T-helper 1 cell treated with Interleukin-12 subunit alpha and Interleukin-12 subunit beta and Interleukin-4 antibody, amounts not matched to agents 30 ng/mL and 1 ng/mL, for 36 hours (primary cell): ENCODE measurements around the gene NEUROD2. TPM values are rescaled to one million over a fixed set of nuclear protein-coding genes. Genes with fewer than 3 reads are reported as not detected.

Experiments used
- intact Hi-C: fragments of 100-400 bp; cut with micrococcal nuclease; formaldehyde crosslinking; loops from one replicate; pipeline ENCODE4 v1.15.1; 2024
- total RNA-seq: library from RNA; stranded (reverse); gene quantifications from 2 replicates; pipeline ENCODE4 v1.2.3, GENCODE V29; 2022

NEUROD2 gene
- total RNA-seq, result not detected in 2 replicates

DNA sequence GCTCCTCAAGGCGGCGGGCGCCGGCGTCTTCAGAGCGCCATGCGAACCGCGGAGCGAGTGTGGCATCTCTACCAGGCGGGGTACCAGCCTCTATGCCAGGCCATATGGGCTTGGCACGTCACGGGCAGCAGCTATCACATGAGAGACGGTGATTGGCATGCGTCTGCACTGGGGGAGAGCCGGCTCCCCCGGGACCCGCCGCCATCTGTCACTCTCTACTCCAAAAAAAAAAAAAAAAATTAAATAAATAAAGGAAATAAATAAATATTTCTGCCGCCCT is at the start of gene NEUROD2:
Gene NEUROD2, minus strand, starts transcription at position 70 of the 280 bp plus-strand sequence. CDS start 1,321 bp downstream, outside the sequence.
- intact Hi-C loops, result loop anchor here (10.0 kb wide), 1 partner anchor 1863 kb away; the partner anchor contains the start of gene HNF1B

DNA sequence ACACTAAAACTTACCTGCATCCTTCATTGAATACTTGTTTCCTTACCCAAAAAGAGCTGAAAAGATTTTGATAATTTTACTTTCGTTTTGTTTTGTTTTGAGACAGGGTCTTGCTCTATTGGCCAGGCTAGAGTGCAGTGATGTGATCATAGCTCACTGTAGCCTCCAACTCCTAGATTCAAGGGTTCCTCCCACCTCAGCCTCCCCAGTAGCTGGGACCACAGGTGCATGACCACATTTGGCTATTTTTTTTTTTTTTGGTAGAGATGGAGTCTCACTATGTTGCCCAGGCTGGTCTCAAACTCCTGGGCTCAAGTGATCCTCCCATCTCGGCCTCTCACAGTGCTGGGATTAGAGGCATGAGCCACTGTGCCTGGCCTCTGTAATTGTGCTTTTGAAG is 47.4 kb upstream of the NEUROD2 start:
- intact Hi-C loops, result no loop called here

GRCh38 chr17:39653662-39654331 is 46.1 kb upstream of the NEUROD2 start:
- intact Hi-C loops, result loop anchor here (1.0 kb wide), 1 partner anchor 31 kb away; no protein-coding TSS in a partner anchor

- intact Hi-C loops, result no loop called here
These were observed 45.6 kb upstream of the NEUROD2 start for GRCh38 chr17:39653316-39653661.

- intact Hi-C loops, result no loop called here
These were observed 45.0 kb upstream of the NEUROD2 start for GRCh38 chr17:39652587-39653315.

- intact Hi-C loops, result no loop called here
These were observed 44.3 kb upstream of the NEUROD2 start for GRCh38 chr17:39651923-39652586.

DNA sequence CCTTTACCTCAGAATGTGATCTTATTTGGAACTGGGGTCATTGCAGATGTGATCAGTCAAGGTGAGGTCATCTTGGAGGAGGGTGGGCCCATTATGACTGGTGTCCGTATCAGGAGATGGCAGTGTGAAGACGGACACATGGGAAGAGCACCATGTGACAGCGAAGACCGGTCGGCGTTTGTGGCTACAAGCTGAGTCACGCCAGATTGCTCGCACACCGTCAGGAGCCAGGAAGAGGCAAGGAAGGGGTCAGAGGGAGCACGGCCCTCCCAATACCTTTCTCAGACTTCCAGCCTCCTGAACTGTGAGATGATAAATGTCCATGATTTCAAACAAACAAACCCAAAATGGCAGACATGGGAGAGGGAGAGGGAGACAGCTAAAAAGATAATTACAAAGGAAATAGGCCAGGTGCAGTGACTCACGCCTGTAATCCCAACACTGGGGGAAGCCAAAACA is 42.4 kb upstream of the NEUROD2 start:
- intact Hi-C loops, result no loop called here

DNA sequence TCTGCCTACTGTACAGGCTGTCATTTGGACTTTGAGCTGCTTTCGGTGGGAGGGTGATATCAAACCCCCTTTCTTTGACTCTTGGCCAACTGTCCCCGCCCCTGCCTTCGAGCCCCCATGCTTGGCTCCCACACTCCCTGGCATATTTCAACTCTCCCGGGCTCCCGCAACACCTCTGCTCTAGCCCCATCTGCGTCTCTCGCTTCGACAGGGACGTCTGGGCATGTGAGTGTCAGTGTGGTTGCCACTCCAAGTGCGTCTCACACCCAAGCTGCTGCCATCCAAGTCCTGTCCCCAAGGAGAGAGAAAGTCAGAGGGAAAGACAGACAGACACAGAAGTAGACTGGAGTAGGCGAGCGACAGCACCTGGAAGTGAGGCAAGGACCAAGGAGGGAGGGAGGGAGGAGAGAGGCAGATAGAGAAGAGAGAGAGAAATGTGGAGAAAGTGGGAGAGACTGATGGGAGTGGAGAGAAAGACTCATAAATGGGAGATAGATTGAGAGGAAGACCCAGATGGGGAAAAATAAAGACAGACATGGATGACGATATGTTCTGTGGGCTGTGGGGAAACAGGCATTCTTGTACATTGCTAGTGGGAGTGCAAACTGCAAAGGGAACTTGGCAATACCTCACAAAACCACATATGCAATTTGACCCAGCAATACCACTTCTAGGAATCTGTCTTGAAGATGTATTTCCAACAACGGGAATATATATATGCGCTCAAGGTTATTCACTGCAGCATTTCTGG is 41.1 kb upstream of the NEUROD2 start:
- intact Hi-C loops, result no loop called here

- intact Hi-C loops, result no loop called here
These were observed 39.5 kb upstream of the NEUROD2 start for GRCh38 chr17:39647256-39647655.

DNA sequence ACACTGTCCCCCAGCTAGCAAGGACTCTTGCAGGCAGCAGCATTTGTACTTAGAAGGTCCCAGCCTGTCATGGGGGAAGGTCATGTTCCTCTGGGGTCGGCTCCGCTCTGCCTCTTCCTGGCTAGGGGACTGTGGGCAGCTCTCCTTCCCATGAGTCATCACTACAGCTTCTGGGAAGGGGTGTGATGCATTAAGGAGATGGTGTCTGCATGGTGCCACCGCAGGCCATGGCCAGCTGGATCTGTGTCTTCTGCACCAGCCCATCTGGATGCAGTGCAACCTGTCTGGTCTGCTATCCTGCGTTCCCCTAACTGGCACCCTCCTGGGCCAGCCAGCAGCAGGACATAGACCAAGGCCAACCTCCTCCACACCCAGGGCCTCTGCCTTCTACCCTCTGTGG is 35.6 kb upstream of the NEUROD2 start:
- intact Hi-C loops, result no loop called here

DNA sequence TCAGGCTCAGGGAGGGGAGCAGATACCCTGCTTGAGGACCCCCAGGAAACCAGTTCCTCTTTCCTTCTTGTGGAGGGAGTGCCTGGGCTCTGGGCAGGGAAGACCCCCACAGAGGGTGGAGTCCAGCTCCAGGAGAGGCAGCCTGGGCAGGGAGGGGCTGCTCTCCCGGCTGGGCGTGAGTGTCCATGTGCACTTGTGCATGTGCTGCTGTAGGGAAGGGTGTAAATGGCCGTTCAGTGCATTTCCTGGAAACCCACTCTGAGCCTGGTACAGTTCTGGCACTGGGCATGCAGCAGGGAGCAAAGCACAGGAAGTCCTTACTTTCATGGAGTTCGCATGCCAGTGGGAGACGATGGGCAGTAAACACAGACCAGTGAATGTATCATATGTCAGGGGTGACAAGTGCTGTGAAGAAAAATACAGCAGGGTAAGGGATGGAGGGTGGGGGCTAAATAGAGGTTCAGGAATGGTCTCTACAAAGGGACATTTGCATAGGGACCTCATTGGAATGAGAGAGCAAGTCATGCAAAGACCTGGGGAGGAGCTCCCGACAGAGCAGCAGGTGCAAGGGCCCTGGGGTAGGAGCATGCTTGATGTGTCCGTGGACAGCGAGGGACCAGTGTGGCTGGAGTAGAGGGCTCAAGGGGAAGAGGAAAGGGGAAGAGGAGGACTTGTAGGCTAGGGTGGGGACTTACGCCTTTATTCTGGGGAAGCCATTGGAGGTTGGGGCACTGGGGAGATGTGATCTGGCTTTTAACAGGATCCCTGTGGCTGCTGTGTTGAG is 34.8 kb upstream of the NEUROD2 start:
- intact Hi-C loops, result no loop called here

- intact Hi-C loops, result no loop called here
These were observed 34.2 kb upstream of the NEUROD2 start for GRCh38 chr17:39641883-39642282.

GRCh38 chr17:39641097-39641496 is 33.4 kb upstream of the NEUROD2 start:
- intact Hi-C loops, result no loop called here

- intact Hi-C loops, result no loop called here
These were observed 32.9 kb upstream of the NEUROD2 start for GRCh38 chr17:39640591-39641031.

DNA sequence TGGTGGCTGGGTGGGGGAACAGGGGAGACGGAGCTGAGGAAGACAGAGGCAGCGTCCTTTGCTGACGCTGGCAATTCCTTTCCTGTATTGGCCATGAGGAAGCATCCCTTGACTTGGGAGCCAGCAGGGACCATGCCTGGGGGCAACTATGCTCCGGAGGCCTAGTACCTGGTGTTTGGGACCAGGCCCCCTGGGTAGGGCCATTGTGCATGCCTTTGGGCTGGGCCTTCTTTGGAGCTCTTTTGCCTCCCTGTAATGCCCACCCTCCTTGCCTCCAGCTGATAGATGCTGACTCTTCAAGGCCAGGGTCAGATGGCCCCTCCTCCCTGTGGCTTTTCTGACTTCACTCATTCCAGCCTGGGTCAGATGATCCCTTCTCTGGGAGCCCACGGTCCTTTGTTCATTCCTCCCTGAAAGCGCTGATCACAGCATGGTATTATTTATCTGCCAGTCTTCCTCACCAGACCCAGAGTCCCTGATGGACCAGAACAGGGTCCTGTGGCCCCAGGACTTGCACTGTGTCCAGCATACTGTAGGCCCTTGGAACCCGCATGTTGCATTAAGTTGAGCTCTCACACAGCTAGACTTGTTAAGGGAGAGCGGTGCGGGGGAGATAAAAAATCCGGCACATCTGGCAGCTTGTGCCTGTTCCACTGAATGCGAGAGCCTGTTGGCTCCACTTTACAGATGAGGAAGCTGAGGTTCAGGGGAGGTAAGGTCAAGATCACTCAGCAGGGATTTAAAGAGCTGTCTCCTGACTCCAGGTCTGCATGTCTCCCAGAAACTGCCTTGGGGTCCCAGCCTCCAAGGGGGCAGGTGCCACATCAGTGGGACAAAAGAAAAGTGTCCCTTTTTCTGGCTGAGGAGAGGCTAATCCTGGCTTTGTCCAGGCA is 32.1 kb upstream of the NEUROD2 start:
- intact Hi-C loops, result no loop called here

DNA sequence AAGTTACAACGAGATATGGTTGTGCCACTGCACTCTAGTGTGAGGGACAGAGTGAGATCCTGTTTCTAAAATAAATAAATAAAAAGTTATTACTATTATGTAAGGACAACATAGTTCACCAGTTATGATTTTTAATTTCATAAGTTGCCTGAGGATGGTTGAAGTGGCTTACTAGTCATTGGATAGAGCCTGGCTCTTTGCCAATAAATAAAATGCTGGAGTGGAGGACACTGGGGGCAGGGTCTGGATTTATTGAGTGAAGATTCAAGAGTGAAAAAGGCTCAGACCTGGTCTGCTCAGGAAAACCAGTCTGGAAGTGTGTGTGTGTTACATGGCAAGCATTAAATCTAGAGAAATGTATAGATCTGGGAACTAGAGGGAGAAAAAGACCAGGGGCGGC is 31.3 kb upstream of the NEUROD2 start:
- intact Hi-C loops, result no loop called here

GRCh38 chr17:39638317-39638716 is 30.6 kb upstream of the NEUROD2 start:
- intact Hi-C loops, result no loop called here

DNA sequence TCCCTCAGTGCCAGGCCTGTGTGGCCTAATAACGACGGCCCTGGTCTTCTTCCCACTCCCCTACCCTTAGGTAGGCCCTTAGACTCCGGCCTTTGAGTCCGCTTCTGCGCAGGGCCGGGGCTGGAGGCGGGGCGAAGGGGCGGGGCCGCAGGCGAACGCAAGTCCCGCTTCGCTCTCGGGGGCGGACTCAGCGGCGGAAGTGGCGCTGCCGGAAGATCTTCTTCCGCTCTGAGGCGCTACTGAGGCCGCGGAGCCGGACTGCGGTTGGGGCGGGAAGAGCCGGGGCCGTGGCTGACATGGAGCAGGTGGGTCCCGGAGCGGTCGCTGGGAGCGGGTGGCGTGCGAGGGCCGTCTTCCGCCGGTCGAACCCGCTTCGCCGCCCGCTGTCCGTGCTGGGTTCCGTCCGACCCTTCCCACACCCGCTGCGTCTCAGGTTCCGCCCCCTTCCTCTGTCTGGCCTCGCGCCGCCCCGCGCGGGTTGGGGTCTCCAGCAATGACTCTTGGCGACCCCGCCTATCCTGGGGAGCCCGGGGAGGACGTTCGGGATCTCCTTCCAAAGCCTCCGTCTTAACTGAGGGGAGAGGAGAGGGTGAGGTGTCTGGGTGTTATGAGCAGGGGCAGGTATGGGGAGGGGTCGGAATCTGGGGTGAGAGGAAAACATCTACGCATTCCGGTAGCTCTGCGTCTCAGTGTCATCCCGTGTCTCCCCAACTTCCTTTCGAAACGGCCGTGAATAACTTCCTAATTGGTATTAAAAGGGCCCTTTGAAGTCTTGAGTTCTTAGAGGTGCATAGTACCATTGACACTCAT is 29.4 kb upstream of the NEUROD2 start, which contains the start of gene STARD3:
Gene STARD3, plus strand, starts transcription at position 218 of the 810 bp plus-strand sequence. CDS start 16,388 bp downstream, outside the sequence.
- intact Hi-C loops, result loop anchor here (1.0 kb wide), 8 partner anchors 51 to 343 kb away; partner anchors contain the start of genes CDK12, IKZF3, LRRC3C and MIEN1

DNA sequence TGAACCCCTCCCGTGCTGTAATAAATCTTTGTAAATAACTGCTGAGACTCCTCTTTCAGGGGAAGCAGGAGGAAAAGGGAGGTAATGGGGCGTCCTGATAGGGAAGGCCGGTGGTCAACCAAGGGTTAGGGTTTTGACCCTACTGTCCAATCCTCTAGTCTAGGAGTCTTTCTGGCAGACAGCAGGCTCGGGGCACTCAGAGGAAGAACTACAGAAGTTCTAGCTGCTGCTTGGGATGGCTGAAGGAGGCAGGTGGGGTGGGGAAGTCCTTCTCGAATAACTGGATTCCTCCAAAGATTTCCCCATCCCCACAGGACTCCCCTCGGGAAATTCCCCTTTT is 28.8 kb upstream of the NEUROD2 start:
- intact Hi-C loops, result no loop called here
